IPS DF 6.9 (cell line): Measurements from ENCODE around the gene SOX1.

Source experiments
- DNase-seq: peaks from one replicate; pipeline ENCODE4 v3.0.0-alpha.2; 2013; ENCODE audit warnings: low read depth, low spot score
- H3K27ac ChIP-seq: one replicate; pipeline ENCODE4 v1.5.1; 2013; ENCODE audit warnings: low read length, control low read depth
- H3K27me3 ChIP-seq: 2 replicates; pipeline ENCODE4 v1.6.1; 2013; ENCODE audit warnings: mild to moderate bottlenecking, low read length; ENCODE audit not compliant: control insufficient read depth, insufficient read depth
- H3K36me3 ChIP-seq: 2 replicates; pipeline ENCODE4 v1.6.1; 2013; ENCODE audit warnings: low read length; ENCODE audit not compliant: control insufficient read depth, insufficient read depth
- H3K4me1 ChIP-seq: 2 replicates; pipeline ENCODE4 v1.6.1; 2013; ENCODE audit warnings: low read length; ENCODE audit not compliant: control insufficient read depth, insufficient read depth
- H3K4me3 ChIP-seq: 2 replicates; pipeline ENCODE4 v1.5.1; 2013; ENCODE audit warnings: mild to moderate bottlenecking, low read length
- H3K9me3 ChIP-seq: 2 replicates; pipeline ENCODE4 v1.6.1; 2013; ENCODE audit warnings: low read length, inconsistent platforms; ENCODE audit not compliant: control insufficient read depth, insufficient read depth
- WGBS: extraction: QIAGEN DNeasy Blood & Tissue Kit; methylation state at CpG from one replicate; pipeline ENCODE4 v1.1.7; 2013; ENCODE audit warnings: mixed read lengths, missing lambda C conversion rate; ENCODE audit not compliant: insufficient read length, insufficient coverage; 5-methylcytosine and 5-hydroxymethylcytosine counted together

SOX1 gene

GRCh38 chr13:112053167-112053743, 13.7 kb upstream of the SOX1 start:
- H3K9me3 ChIP-seq = no peaks in the 10 kb centered on the region
- peak overlapping the region; percentile 13; the same call in 1 of the 2 replicates for H3K4me3 ChIP-seq
- H3K27me3 ChIP-seq = peaks cover 60% of the 10 kb centered on the region
- no peak for DNase-seq
- H3K4me1 ChIP-seq = peaks cover 10% of the 10 kb centered on the region; the same call in 1 of the 2 replicates
- H3K36me3 ChIP-seq = no peaks in the 10 kb centered on the region
- WGBS = no CpG with 5 or more reads among the region's 31 CpGs
- H3K27ac ChIP-seq = no peak overlapping the region

- Histone ChIP-seq H3K27me3 (peaks cover 67% of the 10 kb centered on the region), H3K27ac (no peak overlapping the region), H3K4me3 (peak overlapping the region; percentile 13; the same call in 1 of the 2 replicates), H3K4me1 (peaks cover 10% of the 10 kb centered on the region; the same call in 1 of the 2 replicates), H3K36me3 (no peaks in the 10 kb centered on the region), H3K9me3 (no peaks in the 10 kb centered on the region)
- WGBS = no CpG with 5 or more reads among the region's 63 CpGs
- no peak for DNase-seq
Observed at GRCh38 chr13:112053744-112054615, 13.0 kb upstream of the SOX1 start.

GRCh38 chr13:112054616-112055015, 12.3 kb upstream of the SOX1 start:
- no peak overlapping the region for H3K4me3 ChIP-seq
- no peaks in the 10 kb centered on the region for H3K36me3 ChIP-seq
- DNase-seq = no peak
- H3K4me1 ChIP-seq = peaks cover 10% of the 10 kb centered on the region; the same call in 1 of the 2 replicates
- H3K9me3 ChIP-seq = no peaks in the 10 kb centered on the region
- no CpG with 5 or more reads among the region's 10 CpGs for WGBS
- H3K27me3 ChIP-seq = peaks cover 73% of the 10 kb centered on the region
- no peak overlapping the region for H3K27ac ChIP-seq

GRCh38 chr13:112055036-112055914, 11.7 kb upstream of the SOX1 start:
- H3K27me3 ChIP-seq = peaks cover 80% of the 10 kb centered on the region
- no peak overlapping the region for H3K4me3 ChIP-seq
- WGBS = no CpG with 5 or more reads among the region's 50 CpGs
- no peaks in the 10 kb centered on the region for H3K9me3 ChIP-seq
- no peak for DNase-seq
- no peaks in the 10 kb centered on the region for H3K36me3 ChIP-seq
- no peak overlapping the region for H3K27ac ChIP-seq
- H3K4me1 ChIP-seq = peaks cover 10% of the 10 kb centered on the region; the same call in 1 of the 2 replicates

GRCh38 chr13:112055915-112056269, 11.1 kb upstream of the SOX1 start:
- peaks cover 86% of the 10 kb centered on the region for H3K27me3 ChIP-seq
- H3K9me3 ChIP-seq = no peaks in the 10 kb centered on the region
- DNase-seq = no peak
- H3K27ac ChIP-seq = no peak overlapping the region
- H3K4me3 ChIP-seq = no peak overlapping the region
- WGBS = no CpG with 5 or more reads among the region's 32 CpGs
- H3K36me3 ChIP-seq = no peaks in the 10 kb centered on the region
- H3K4me1 ChIP-seq = peaks cover 10% of the 10 kb centered on the region; the same call in 1 of the 2 replicates

GRCh38 chr13:112056284-112056727, 10.6 kb upstream of the SOX1 start:
- Histone ChIP-seq H3K9me3 (no peaks in the 10 kb centered on the region), H3K36me3 (no peaks in the 10 kb centered on the region), H3K27ac (no peak overlapping the region), H3K4me1 (peaks cover 11% of the 10 kb centered on the region), H3K4me3 (no peak overlapping the region; the same call in 1 of the 2 replicates), H3K27me3 (peaks cover 87% of the 10 kb centered on the region)
- no CpG with 5 or more reads among the region's 32 CpGs for WGBS
- no peak for DNase-seq

- DNase-seq = no peak
- Histone ChIP-seq H3K27me3 (peaks cover 92% of the 10 kb centered on the region), H3K36me3 (no peaks in the 10 kb centered on the region), H3K27ac (no peak overlapping the region), H3K4me1 (peaks cover 12% of the 10 kb centered on the region), H3K4me3 (peak overlapping the region; percentile 10; the same call in 1 of the 2 replicates), H3K9me3 (no peaks in the 10 kb centered on the region)
- WGBS = no CpG with 5 or more reads among the region's 72 CpGs
Observed at GRCh38 chr13:112056739-112057438, 10.1 kb upstream of the SOX1 start.

GRCh38 chr13:112057439-112057735, 9.6 kb upstream of the SOX1 start:
- WGBS = no CpG with 5 or more reads among the region's 25 CpGs
- H3K36me3 ChIP-seq = no peaks in the 10 kb centered on the region
- no peaks in the 10 kb centered on the region for H3K9me3 ChIP-seq
- H3K27me3 ChIP-seq = peaks cover 92% of the 10 kb centered on the region
- no peak overlapping the region for H3K27ac ChIP-seq
- H3K4me1 ChIP-seq = peaks cover 12% of the 10 kb centered on the region
- no peak for DNase-seq
- peak overlapping the region; percentile 12; the same call in 1 of the 2 replicates for H3K4me3 ChIP-seq

- peak overlapping the region; percentile 12; the same call in 1 of the 2 replicates for H3K4me3 ChIP-seq
- no peak for DNase-seq
- no CpG with 5 or more reads among the region's 57 CpGs for WGBS
- peaks cover 93% of the 10 kb centered on the region for H3K27me3 ChIP-seq
- H3K9me3 ChIP-seq = no peaks in the 10 kb centered on the region
- no peak overlapping the region for H3K27ac ChIP-seq
- H3K36me3 ChIP-seq = no peaks in the 10 kb centered on the region
- H3K4me1 ChIP-seq = peaks cover 12% of the 10 kb centered on the region
Observed at GRCh38 chr13:112057736-112058518, 9.0 kb upstream of the SOX1 start.
